WTC11 (cell line): ENCODE data around the gene FCN2. TPM values are rescaled to one million over a fixed set of nuclear protein-coding genes. Genes with fewer than 3 reads are reported as not detected.

Source experiments
- ATAC-seq: fragments of 200-7000 bp; cut with Tn5 transposase; 2 replicates; pipeline ENCODE4 v1.10.0; 2021; ENCODE audit warnings: mild to moderate bottlenecking, moderate library complexity
- CTCF ChIA-PET: fragments of 300-600 bp; sonication (Branson Sonifier 250); formaldehyde crosslinking; loops from one replicate; lab custom pipeline; 2021; ENCODE audit warnings: antibody characterized with exemption; lab: Charles Lee
- POLR2A ChIA-PET: fragments of 350-600 bp; sonication (Branson Sonifier 250); formaldehyde crosslinking; loops from one replicate; lab custom pipeline; 2021; ENCODE audit warnings: antibody characterized with exemption; lab: Charles Lee
- DNase-seq: peaks from one replicate; pipeline ENCODE4 v3.0.0; 2021; ENCODE audit warnings: low spot score
- H3K27ac Mint-ChIP-seq: 2 replicates; pipeline ENCODE4 v1.8.0; 2021; ENCODE audit warnings: mixed read lengths
- H3K27me3 Mint-ChIP-seq: 2 replicates; pipeline ENCODE4 v1.8.0; 2021; ENCODE audit warnings: low read depth, mild to moderate bottlenecking, moderate library complexity, mixed read lengths
- H3K36me3 Mint-ChIP-seq: 2 replicates; pipeline ENCODE4 v1.8.0; 2021; ENCODE audit warnings: mixed read lengths
- H3K4me1 Mint-ChIP-seq: 2 replicates; pipeline ENCODE4 v1.8.0; 2022; ENCODE audit warnings: mixed read lengths
- H3K4me3 Mint-ChIP-seq: 2 replicates; pipeline ENCODE4 v1.8.0; 2021; ENCODE audit warnings: mild to moderate bottlenecking, moderate library complexity, mixed read lengths
- H3K9me3 Mint-ChIP-seq: 2 replicates; pipeline ENCODE4 v1.8.0; 2021; ENCODE audit warnings: mixed read lengths
- CREM ChIP-seq: sonication (generic); formaldehyde crosslinking; IDR thresholded peaks from 2 replicates; pipeline ENCODE4 v1.8.1; 2022; ENCODE audit warnings: mild to moderate bottlenecking, missing genetic modification reagents, moderate library complexity
- EMX1 ChIP-seq: fragments of 250-450 bp; sonication (Bioruptor Pico); IDR thresholded peaks from 2 replicates; pipeline ENCODE4 v1.8.0; 2021; ENCODE audit warnings: mild to moderate bottlenecking
- FOXJ3 ChIP-seq: sonication (generic); formaldehyde crosslinking; IDR thresholded peaks from 2 replicates; pipeline ENCODE4 v1.9.0; 2021; ENCODE audit warnings: missing genetic modification reagents, mild to moderate bottlenecking, borderline replicate concordance
- FOXK1 ChIP-seq: sonication (generic); formaldehyde crosslinking; IDR thresholded peaks from 2 replicates; pipeline ENCODE4 v1.8.0; 2022; ENCODE audit warnings: mild to moderate bottlenecking, moderate library complexity, missing genetic modification reagents
- GRHL2 ChIP-seq: fragments of 250-450 bp; sonication (Bioruptor Pico); IDR thresholded peaks from 2 replicates; pipeline ENCODE4 v1.8.0; 2022; ENCODE audit warnings: mild to moderate bottlenecking, moderate library complexity; ENCODE audit not compliant: insufficient replicate concordance, severe bottlenecking
- JUN ChIP-seq: sonication (generic); formaldehyde crosslinking; IDR thresholded peaks from 2 replicates; pipeline ENCODE4 v1.8.0; 2023; ENCODE audit warnings: mild to moderate bottlenecking, missing genetic modification reagents
- NFE2L1 ChIP-seq: sonication (generic); formaldehyde crosslinking; IDR thresholded peaks from 2 replicates; pipeline ENCODE4 v1.8.1; 2023; ENCODE audit warnings: missing genetic modification reagents
- SMAD4 ChIP-seq: sonication (generic); formaldehyde crosslinking; IDR thresholded peaks from 2 replicates; pipeline ENCODE4 v1.8.0; 2022; ENCODE audit warnings: mild to moderate bottlenecking, missing genetic modification reagents
- SOX15 ChIP-seq: fragments of 250-450 bp; sonication (Bioruptor Pico); IDR thresholded peaks from 2 replicates; pipeline ENCODE4 v1.9.0; 2021; ENCODE audit warnings: mild to moderate bottlenecking
- SP1 ChIP-seq: sonication (generic); formaldehyde crosslinking; conservative IDR thresholded peaks from 2 replicates; pipeline ENCODE4 v1.8.1; 2022; ENCODE audit warnings: missing genetic modification reagents
- ZBTB21 ChIP-seq: sonication (generic); formaldehyde crosslinking; IDR thresholded peaks from 2 replicates; pipeline ENCODE4 v1.8.1; 2023; ENCODE audit warnings: mild to moderate bottlenecking, missing genetic modification reagents, borderline replicate concordance
- ZNF121 ChIP-seq: sonication (generic); formaldehyde crosslinking; IDR thresholded peaks from 2 replicates; pipeline ENCODE4 v1.8.0; 2023; ENCODE audit warnings: missing genetic modification reagents
- ZNF263 ChIP-seq: sonication (generic); formaldehyde crosslinking; IDR thresholded peaks from 2 replicates; pipeline ENCODE4 v1.8.1; 2022; ENCODE audit warnings: low read depth, mild to moderate bottlenecking, moderate library complexity, missing genetic modification reagents
- total RNA-seq: library from RNA; stranded (reverse); gene quantifications from 3 replicates; pipeline ENCODE4 v1.2.3, GENCODE V29; 2021
- TF ChIP-seq, protein P1 (sequence below): sonication (generic); formaldehyde crosslinking; IDR thresholded peaks from 2 replicates; pipeline ENCODE4 v1.8.1; 2022; ENCODE audit warnings: low read depth, mild to moderate bottlenecking, moderate library complexity, missing genetic modification reagents, borderline replicate concordance
- TF ChIP-seq, protein P2 (sequence below): sonication (generic); formaldehyde crosslinking; IDR thresholded peaks from 2 replicates; pipeline ENCODE4 v1.8.1; 2022; ENCODE audit warnings: mild to moderate bottlenecking, moderate library complexity, missing genetic modification reagents
- TF ChIP-seq, protein P3 (sequence below): sonication (generic); formaldehyde crosslinking; IDR thresholded peaks from 2 replicates; pipeline ENCODE4 v1.8.1; 2023; ENCODE audit warnings: mild to moderate bottlenecking, missing genetic modification reagents
- TF ChIP-seq, protein P4 (sequence below): sonication (generic); formaldehyde crosslinking; IDR thresholded peaks from 2 replicates; pipeline ENCODE4 v1.8.0; 2022; ENCODE audit warnings: mild to moderate bottlenecking, missing genetic modification reagents
- TF ChIP-seq, protein P5 (sequence below): sonication (generic); formaldehyde crosslinking; IDR thresholded peaks from 2 replicates; pipeline ENCODE4 v1.8.1; 2022; ENCODE audit warnings: low read depth, missing genetic modification reagents, borderline replicate concordance
- TF ChIP-seq, protein P6 (sequence below): sonication (generic); formaldehyde crosslinking; IDR thresholded peaks from 2 replicates; pipeline ENCODE4 v1.8.0; 2023; ENCODE audit warnings: missing genetic modification reagents, mild to moderate bottlenecking, borderline replicate concordance
- TF ChIP-seq, protein P7 (sequence below): sonication (generic); formaldehyde crosslinking; IDR thresholded peaks from 2 replicates; pipeline ENCODE4 v1.8.1; 2022; ENCODE audit warnings: mild to moderate bottlenecking, missing genetic modification reagents, moderate library complexity, borderline replicate concordance
- TF ChIP-seq, protein P8 (sequence below): sonication (generic); formaldehyde crosslinking; IDR thresholded peaks from 2 replicates; pipeline ENCODE4 v1.8.1; 2022; ENCODE audit warnings: missing genetic modification reagents, borderline replicate concordance

FCN2 gene
- total RNA-seq, 1 experiment from 2014 or later, result not detected

DNA sequence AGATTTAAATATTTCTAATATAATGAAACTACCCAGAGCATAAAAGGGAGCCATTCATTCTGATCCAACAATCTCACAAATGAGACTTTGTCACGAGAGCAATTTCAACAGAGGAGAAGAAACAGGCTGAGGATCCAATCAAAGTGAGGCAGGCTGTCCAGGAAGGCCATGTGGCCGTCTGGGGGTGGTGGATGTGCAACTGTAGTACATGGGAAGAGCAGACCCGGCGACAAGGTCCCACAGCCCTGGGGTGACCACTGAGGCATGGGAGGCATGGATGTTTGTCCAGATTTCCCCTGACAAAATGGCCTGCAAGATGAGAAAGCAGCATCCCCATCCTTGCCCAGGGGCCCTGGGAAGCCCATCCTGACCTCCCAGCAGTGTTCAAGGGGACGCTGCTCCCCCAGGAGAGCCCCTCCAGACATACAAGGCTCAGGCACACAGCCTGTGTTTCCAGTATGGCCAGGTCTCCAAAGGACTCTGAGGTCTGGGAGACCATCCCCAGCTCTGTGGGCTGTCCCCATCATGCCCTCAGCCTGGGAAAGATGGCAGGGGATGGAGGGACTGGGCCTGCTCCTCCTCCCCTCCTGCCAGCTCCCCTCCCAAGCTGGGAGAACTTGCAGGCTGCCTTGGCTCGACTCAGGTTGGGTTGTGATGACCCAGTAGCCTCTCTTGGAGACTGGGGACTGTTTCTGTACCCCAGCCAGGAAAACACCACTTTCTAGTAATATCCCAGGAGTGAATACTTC lies 27.5 kb upstream of the FCN2 start (continued):
- TF ChIP-seq, protein P1, sequence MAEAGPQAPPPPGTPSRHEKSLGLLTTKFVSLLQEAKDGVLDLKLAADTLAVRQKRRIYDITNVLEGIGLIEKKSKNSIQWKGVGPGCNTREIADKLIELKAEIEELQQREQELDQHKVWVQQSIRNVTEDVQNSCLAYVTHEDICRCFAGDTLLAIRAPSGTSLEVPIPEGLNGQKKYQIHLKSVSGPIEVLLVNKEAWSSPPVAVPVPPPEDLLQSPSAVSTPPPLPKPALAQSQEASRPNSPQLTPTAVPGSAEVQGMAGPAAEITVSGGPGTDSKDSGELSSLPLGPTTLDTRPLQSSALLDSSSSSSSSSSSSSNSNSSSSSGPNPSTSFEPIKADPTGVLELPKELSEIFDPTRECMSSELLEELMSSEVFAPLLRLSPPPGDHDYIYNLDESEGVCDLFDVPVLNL, result no peak
- TF ChIP-seq, protein P2, sequence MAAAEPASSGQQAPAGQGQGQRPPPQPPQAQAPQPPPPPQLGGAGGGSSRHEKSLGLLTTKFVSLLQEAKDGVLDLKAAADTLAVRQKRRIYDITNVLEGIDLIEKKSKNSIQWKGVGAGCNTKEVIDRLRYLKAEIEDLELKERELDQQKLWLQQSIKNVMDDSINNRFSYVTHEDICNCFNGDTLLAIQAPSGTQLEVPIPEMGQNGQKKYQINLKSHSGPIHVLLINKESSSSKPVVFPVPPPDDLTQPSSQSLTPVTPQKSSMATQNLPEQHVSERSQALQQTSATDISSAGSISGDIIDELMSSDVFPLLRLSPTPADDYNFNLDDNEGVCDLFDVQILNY (CRISPR knock-in tag), result no peak
- TF ChIP-seq SMAD4 (CRISPR knock-in tag) (no peak), JUN (CRISPR knock-in tag) (no peak), ZNF121 (CRISPR knock-in tag) (no peak), ZBTB21 (CRISPR knock-in tag) (no peak), ZNF263 (CRISPR knock-in tag) (no peak), NFE2L1 (no peak)
- TF ChIP-seq, protein P3, sequence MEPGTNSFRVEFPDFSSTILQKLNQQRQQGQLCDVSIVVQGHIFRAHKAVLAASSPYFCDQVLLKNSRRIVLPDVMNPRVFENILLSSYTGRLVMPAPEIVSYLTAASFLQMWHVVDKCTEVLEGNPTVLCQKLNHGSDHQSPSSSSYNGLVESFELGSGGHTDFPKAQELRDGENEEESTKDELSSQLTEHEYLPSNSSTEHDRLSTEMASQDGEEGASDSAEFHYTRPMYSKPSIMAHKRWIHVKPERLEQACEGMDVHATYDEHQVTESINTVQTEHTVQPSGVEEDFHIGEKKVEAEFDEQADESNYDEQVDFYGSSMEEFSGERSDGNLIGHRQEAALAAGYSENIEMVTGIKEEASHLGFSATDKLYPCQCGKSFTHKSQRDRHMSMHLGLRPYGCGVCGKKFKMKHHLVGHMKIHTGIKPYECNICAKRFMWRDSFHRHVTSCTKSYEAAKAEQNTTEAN (CRISPR knock-in tag), result no peak
- TF ChIP-seq, protein P4, sequence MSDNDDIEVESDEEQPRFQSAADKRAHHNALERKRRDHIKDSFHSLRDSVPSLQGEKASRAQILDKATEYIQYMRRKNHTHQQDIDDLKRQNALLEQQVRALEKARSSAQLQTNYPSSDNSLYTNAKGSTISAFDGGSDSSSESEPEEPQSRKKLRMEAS (CRISPR knock-in tag), result no peak

DNA sequence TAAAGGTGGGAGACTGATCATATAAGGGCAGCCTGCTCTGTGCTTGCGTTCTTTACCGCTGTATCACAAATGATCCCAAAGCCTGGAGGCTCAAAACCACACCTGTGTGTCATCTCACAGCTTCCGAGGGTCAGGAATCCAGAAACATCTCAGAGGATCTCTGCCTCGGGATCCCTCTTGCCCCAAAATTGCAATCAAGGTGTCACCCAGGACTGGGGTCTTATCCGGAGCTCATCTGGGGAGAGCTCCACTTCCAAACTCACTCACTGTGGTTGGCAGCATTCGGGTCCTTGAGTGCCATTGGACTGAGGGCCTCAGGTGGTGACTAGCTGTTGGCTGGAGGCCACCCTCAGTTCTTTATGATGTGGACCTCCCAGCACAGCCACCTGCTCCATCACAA lies 26.7 kb upstream of the FCN2 start:
- Mint-ChIP-seq H3K27ac (no peak overlapping the region), H3K9me3 (peaks cover 8% of the 10 kb centered on the region), H3K36me3 (peaks cover 4% of the 10 kb centered on the region; the same call in 1 of the 2 replicates), H3K27me3 (no peaks in the 10 kb centered on the region; the same call in 1 of the 2 replicates), H3K4me3 (no peak overlapping the region), H3K4me1 (no peaks in the 10 kb centered on the region)
- POLR2A ChIA-PET, result no interaction called here
- DNase-seq (no peak), ATAC-seq (no peak)
- TF ChIP-seq FOXK1 (CRISPR knock-in tag) (no peak), FOXJ3 (CRISPR knock-in tag) (no peak)
- TF ChIP-seq, protein P5, sequence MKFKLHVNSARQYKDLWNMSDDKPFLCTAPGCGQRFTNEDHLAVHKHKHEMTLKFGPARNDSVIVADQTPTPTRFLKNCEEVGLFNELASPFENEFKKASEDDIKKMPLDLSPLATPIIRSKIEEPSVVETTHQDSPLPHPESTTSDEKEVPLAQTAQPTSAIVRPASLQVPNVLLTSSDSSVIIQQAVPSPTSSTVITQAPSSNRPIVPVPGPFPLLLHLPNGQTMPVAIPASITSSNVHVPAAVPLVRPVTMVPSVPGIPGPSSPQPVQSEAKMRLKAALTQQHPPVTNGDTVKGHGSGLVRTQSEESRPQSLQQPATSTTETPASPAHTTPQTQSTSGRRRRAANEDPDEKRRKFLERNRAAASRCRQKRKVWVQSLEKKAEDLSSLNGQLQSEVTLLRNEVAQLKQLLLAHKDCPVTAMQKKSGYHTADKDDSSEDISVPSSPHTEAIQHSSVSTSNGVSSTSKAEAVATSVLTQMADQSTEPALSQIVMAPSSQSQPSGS (CRISPR knock-in tag), result no peak
- CTCF ChIA-PET, result no interaction called here

DNA sequence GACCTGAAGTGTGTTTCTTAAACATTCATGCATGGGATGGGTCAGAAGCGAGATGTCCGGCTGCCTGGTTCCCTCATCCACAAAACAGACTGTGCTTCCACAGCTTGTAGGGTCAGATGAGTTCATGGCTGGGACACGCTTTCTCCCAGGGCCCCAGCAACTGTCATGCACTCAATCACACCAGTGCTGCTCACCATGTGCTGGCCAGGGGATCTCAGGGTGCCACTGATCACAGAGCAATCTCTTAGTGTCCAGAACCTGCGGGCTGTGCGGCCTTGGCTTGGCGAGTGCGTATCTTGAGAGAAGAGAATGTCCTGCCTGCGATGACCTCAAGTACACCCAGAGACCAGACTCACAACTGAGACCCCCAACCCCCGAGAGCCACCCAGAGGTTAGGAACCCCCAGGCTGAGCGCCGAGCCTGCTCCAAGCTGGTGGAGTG lies 26.0 kb upstream of the FCN2 start:
- Mint-ChIP-seq H3K4me1 (no peaks in the 10 kb centered on the region), H3K27me3 (no peaks in the 10 kb centered on the region; the same call in 1 of the 2 replicates), H3K4me3 (no peak overlapping the region), H3K9me3 (peaks cover 11% of the 10 kb centered on the region), H3K36me3 (peaks cover 4% of the 10 kb centered on the region; the same call in 1 of the 2 replicates), H3K27ac (no peak overlapping the region)
- DNase-seq, result no peak
- ChIA-PET POLR2A (no interaction called here), CTCF (interaction anchor here (1.7 kb wide), 1 partner anchor 15 kb away, joined by 6 read pairs; no protein-coding TSS in a partner anchor)
- ATAC-seq, result no peak
- TF ChIP-seq EMX1 (CRISPR knock-in tag) (no peak), CREM (CRISPR knock-in tag) (no peak), SOX15 (CRISPR knock-in tag) (no peak), SP1 (CRISPR knock-in tag) (no peak), GRHL2 (CRISPR knock-in tag) (no peak)
- TF ChIP-seq, protein P6, sequence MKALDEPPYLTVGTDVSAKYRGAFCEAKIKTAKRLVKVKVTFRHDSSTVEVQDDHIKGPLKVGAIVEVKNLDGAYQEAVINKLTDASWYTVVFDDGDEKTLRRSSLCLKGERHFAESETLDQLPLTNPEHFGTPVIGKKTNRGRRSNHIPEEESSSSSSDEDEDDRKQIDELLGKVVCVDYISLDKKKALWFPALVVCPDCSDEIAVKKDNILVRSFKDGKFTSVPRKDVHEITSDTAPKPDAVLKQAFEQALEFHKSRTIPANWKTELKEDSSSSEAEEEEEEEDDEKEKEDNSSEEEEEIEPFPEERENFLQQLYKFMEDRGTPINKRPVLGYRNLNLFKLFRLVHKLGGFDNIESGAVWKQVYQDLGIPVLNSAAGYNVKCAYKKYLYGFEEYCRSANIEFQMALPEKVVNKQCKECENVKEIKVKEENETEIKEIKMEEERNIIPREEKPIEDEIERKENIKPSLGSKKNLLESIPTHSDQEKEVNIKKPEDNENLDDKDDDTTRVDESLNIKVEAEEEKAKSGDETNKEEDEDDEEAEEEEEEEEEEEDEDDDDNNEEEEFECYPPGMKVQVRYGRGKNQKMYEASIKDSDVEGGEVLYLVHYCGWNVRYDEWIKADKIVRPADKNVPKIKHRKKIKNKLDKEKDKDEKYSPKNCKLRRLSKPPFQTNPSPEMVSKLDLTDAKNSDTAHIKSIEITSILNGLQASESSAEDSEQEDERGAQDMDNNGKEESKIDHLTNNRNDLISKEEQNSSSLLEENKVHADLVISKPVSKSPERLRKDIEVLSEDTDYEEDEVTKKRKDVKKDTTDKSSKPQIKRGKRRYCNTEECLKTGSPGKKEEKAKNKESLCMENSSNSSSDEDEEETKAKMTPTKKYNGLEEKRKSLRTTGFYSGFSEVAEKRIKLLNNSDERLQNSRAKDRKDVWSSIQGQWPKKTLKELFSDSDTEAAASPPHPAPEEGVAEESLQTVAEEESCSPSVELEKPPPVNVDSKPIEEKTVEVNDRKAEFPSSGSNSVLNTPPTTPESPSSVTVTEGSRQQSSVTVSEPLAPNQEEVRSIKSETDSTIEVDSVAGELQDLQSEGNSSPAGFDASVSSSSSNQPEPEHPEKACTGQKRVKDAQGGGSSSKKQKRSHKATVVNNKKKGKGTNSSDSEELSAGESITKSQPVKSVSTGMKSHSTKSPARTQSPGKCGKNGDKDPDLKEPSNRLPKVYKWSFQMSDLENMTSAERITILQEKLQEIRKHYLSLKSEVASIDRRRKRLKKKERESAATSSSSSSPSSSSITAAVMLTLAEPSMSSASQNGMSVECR, result no peak
- TF ChIP-seq, protein P7, sequence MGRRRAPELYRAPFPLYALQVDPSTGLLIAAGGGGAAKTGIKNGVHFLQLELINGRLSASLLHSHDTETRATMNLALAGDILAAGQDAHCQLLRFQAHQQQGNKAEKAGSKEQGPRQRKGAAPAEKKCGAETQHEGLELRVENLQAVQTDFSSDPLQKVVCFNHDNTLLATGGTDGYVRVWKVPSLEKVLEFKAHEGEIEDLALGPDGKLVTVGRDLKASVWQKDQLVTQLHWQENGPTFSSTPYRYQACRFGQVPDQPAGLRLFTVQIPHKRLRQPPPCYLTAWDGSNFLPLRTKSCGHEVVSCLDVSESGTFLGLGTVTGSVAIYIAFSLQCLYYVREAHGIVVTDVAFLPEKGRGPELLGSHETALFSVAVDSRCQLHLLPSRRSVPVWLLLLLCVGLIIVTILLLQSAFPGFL (CRISPR knock-in tag), result no peak
- TF ChIP-seq, protein P8, sequence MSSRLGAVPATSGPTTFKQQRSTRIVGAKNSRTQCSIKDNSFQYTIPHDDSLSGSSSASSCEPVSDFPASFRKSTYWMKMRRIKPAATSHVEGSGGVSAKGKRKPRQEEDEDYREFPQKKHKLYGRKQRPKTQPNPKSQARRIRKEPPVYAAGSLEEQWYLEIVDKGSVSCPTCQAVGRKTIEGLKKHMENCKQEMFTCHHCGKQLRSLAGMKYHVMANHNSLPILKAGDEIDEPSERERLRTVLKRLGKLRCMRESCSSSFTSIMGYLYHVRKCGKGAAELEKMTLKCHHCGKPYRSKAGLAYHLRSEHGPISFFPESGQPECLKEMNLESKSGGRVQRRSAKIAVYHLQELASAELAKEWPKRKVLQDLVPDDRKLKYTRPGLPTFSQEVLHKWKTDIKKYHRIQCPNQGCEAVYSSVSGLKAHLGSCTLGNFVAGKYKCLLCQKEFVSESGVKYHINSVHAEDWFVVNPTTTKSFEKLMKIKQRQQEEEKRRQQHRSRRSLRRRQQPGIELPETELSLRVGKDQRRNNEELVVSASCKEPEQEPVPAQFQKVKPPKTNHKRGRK (CRISPR knock-in tag), result no peak
